ENCODE data around the gene ARAP1. TPM values are rescaled to one million over a fixed set of nuclear protein-coding genes. Genes with fewer than 3 reads are reported as not detected.

ARAP1 gene
- total RNA-seq, 1 donor, result 95.2 TPM

DNA sequence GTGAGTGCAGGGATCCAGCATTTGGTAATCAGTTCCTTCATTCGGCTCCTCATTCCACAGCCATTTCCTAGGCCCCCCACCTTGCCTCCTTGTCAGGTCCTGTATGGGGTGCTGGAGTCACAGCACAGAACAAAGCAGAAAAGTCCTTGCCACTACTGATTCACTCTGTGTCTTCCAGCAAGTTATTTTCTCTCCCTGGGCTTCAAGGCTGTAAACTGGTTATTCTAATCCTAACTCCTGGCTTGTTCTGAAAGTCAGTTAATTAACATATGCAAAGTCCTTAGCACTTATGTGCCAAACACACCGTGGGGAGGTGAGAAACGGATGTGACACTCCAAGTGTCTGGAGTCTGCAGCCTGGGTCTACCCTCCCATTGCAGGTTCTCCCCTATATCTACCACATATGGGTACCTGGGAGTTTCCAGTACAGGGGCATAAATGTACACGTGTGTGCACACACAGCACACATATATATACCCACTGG, 47.4 kb downstream of the ARAP1 start:
- H3K27ac ChIP-seq (ENCODE audit: low read depth, low read length), result no peak overlapping the region
- H2AFZ ChIP-seq (ENCODE audit: low read length), result no peak overlapping the region
- no peak for DNase-seq (ENCODE audit: insufficient read length, low spot score, missing footprints)
- H3K36me3 ChIP-seq (ENCODE audit: insufficient read depth, low read length), result peaks cover 28% of the 10 kb centered on the region
- no peaks in the 10 kb centered on the region for H3K27me3 ChIP-seq (ENCODE audit: insufficient read depth, low read length)
- H3K4me1 ChIP-seq (ENCODE audit: insufficient read depth, low read length), result peaks cover 13% of the 10 kb centered on the region
- H4K20me1 ChIP-seq (ENCODE audit: insufficient read depth, low read length), result peaks cover 43% of the 10 kb centered on the region
- TF ChIP-seq, protein P1, sequence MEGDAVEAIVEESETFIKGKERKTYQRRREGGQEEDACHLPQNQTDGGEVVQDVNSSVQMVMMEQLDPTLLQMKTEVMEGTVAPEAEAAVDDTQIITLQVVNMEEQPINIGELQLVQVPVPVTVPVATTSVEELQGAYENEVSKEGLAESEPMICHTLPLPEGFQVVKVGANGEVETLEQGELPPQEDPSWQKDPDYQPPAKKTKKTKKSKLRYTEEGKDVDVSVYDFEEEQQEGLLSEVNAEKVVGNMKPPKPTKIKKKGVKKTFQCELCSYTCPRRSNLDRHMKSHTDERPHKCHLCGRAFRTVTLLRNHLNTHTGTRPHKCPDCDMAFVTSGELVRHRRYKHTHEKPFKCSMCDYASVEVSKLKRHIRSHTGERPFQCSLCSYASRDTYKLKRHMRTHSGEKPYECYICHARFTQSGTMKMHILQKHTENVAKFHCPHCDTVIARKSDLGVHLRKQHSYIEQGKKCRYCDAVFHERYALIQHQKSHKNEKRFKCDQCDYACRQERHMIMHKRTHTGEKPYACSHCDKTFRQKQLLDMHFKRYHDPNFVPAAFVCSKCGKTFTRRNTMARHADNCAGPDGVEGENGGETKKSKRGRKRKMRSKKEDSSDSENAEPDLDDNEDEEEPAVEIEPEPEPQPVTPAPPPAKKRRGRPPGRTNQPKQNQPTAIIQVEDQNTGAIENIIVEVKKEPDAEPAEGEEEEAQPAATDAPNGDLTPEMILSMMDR (IDR thresholded peaks at IDR 0.05; ENCODE audit: extremely low read depth, low read depth, low read length), result no peak
- H3K9me3 ChIP-seq (ENCODE audit: low read depth, low read length), result no peaks in the 10 kb centered on the region
- H3K79me2 ChIP-seq (ENCODE audit: insufficient read depth, low read length), result no peaks in the 10 kb centered on the region
- H3K4me2 ChIP-seq (ENCODE audit: insufficient read depth, low read length), result no peak overlapping the region
- H3K4me3 ChIP-seq (ENCODE audit: insufficient read depth, low read length), result no peak overlapping the region

DNA sequence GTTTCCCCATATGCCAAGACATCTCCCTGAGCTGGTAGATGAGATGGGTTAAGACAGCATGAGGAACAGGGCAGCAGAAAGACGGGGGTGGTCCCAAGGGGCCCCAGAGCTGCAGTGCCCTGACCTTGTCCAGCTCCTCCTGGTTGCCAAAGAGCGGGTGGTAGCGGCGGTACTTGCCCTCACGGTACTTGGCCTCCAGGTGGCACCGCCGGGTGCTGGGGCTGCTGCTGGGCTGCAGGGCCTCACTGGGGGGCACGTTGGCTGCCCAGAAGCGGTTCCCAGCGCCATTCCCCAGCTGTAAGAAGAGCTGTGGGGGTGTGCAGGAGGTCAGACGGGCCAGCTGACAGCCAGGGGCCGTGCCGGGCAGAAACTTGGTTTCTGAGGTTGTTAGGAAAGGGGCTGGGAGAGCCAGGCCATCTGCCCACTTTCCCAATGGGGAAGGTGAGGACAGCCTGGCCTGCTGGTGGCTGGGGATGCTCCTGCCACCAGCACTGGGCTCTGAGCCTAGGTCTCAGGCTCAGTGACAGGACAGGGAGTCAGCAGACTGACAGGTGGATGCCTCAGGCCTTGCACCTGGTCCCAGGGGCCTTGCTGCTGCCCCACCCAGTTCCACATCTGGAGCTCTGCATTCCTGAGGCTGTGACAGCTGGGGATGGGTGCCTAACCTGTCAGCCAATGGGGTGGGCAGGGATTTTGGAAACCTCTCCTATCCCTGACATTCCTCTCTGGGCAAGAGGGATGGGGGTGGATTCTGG, 48.0 kb downstream of the ARAP1 start:
- no peaks in the 10 kb centered on the region for H3K9me3 ChIP-seq (ENCODE audit: low read depth, low read length)
- no peak overlapping the region for H3K27ac ChIP-seq (ENCODE audit: low read depth, low read length)
- no peaks in the 10 kb centered on the region for H3K79me2 ChIP-seq (ENCODE audit: insufficient read depth, low read length)
- H3K4me2 ChIP-seq (ENCODE audit: insufficient read depth, low read length), result no peak overlapping the region
- peaks cover 30% of the 10 kb centered on the region for H3K36me3 ChIP-seq (ENCODE audit: insufficient read depth, low read length)
- TF ChIP-seq, protein P1 (IDR thresholded peaks at IDR 0.05; ENCODE audit: extremely low read depth, low read depth, low read length), result peak; percentile 13
- peaks cover 14% of the 10 kb centered on the region for H3K4me1 ChIP-seq (ENCODE audit: insufficient read depth, low read length)
- peaks cover 45% of the 10 kb centered on the region for H4K20me1 ChIP-seq (ENCODE audit: insufficient read depth, low read length)
- H3K4me3 ChIP-seq (ENCODE audit: insufficient read depth, low read length), result no peak overlapping the region
- no peak overlapping the region for H2AFZ ChIP-seq (ENCODE audit: low read length)
- no peaks in the 10 kb centered on the region for H3K27me3 ChIP-seq (ENCODE audit: insufficient read depth, low read length)
- no peak for DNase-seq (ENCODE audit: insufficient read length, low spot score, missing footprints)

- no peaks in the 10 kb centered on the region for H3K27me3 ChIP-seq (ENCODE audit: insufficient read depth, low read length)
- DNase-seq (ENCODE audit: insufficient read length, low spot score, missing footprints), result peak; percentile 99
- H2AFZ ChIP-seq (ENCODE audit: low read length), result no peak overlapping the region
- peaks cover 14% of the 10 kb centered on the region for H3K4me1 ChIP-seq (ENCODE audit: insufficient read depth, low read length)
- peaks cover 48% of the 10 kb centered on the region for H4K20me1 ChIP-seq (ENCODE audit: insufficient read depth, low read length)
- no peak overlapping the region for H3K4me2 ChIP-seq (ENCODE audit: insufficient read depth, low read length)
- no peak overlapping the region for H3K27ac ChIP-seq (ENCODE audit: low read depth, low read length)
- H3K36me3 ChIP-seq (ENCODE audit: insufficient read depth, low read length), result peaks cover 33% of the 10 kb centered on the region
- H3K4me3 ChIP-seq (ENCODE audit: insufficient read depth, low read length), result no peak overlapping the region
- TF ChIP-seq, protein P1 (IDR thresholded peaks at IDR 0.05; ENCODE audit: extremely low read depth, low read depth, low read length), result no peak
- H3K79me2 ChIP-seq (ENCODE audit: insufficient read depth, low read length), result no peaks in the 10 kb centered on the region
- no peaks in the 10 kb centered on the region for H3K9me3 ChIP-seq (ENCODE audit: low read depth, low read length)
Observed at GRCh38 chr11:72703267-72704008, 48.8 kb downstream of the ARAP1 start.

All from osteoblast (primary cell).